OCI-M1 (cell line): ENCODE data around the gene GOT1.

Source experiments
- DNase-seq: peaks from one replicate; lab custom pipeline; 2025; lab: John Stamatoyannopoulos, UW

Gene GOT1

DNA sequence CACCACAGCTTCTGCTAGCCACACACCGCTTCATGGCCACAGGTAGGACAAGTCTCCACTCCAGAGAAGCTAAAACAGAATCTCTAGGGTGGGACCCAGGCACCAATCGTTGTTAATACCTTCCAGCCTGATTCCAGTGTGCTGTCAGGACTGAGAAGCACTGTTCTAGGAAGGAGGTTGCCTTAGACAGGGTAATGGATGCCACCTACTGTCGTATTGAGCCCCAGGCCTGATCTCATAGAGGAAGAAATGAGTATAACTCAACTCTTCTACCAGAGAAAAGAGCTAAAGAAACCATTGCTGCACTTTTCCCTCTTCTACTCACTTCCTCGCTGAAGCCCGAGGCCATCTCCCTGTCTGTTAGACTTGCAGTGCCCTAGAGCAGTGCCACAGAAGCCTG is 69.5 kb downstream of the GOT1 start:
- peak; percentile 49 for DNase-seq

- no peak for DNase-seq
Observed at GRCh38 chr10:99358101-99358500, 72.3 kb downstream of the GOT1 start.

GRCh38 chr10:99357691-99358090 is 72.7 kb downstream of the GOT1 start:
- DNase-seq: no peak

- no peak for DNase-seq
Observed at GRCh38 chr10:99353182-99353581, 77.2 kb downstream of the GOT1 start.

- no peak for DNase-seq
Observed at GRCh38 chr10:99347672-99348071, 82.8 kb downstream of the GOT1 start.
